ENCODE data around the gene TTLL9.

DNA sequence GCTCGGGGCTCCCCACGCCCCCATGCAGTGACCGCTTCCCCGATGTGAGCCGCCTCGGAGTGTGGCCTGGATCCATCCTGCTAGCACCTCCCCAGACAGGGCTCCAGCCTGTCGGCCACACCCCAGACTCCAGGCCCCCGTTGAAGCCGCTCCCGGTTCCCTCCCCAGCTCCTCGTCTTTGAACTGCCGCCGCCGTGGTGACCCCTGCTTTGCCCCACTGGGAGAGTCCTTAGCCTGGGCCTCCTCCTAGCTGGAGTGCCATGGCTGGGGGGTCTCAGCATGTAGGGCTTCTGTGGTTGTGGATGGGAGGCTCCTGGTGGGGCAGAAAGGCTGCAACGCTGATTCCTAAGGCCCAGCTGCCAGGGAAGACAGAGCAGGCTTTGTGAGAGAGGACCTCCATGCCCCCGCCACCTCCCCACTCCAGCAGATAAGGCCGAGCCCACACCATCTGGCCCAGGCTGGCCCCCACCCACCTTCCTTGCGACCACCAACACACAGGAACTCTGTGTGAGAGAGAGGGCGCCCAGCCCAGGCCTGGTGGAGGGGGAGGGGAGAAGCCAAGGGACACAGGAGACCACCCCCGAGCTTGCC lies 36.4 kb upstream of the TTLL9 start:
- TF ChIP-seq POLR2A (IDR thresholded peaks at IDR 0.05; ENCODE audit: low read depth, low read length) (no peak), POLR2AphosphoS5 (IDR thresholded peaks at IDR 0.05; ENCODE audit: low read depth, low read length) (no peak), TAF1 (IDR thresholded peaks at IDR 0.05; ENCODE audit: borderline replicate concordance, low read depth, low read length) (no peak)

All from GM12892 (cell line).